Measurements from ENCODE around the gene SYCP2L.

GRCh38 chr6:10837622-10837994 is 49.2 kb upstream of the SYCP2L start:
- TF ChIP-seq POLR2A (IDR thresholded peaks at IDR 0.05; ENCODE audit: low read depth, low read length) = no peak
- no peak for TF ChIP-seq POLR2AphosphoS5 (IDR thresholded peaks at IDR 0.05; ENCODE audit: low read depth, low read length)

Data from GM12892 (cell line).